ENCODE data around the gene LUC7L2.
"Not testable (repeated sequence)": the region's sequence is repeated elsewhere in the genome, so short reads cannot be mapped to it uniquely, and the experiment has no call there.

LUC7L2 gene

GRCh38 chr7:139340808-139341057 is 19.0 kb upstream of the LUC7L2 start:
- peak overlapping the region; percentile 62 for H3K4me3 ChIP-seq (ENCODE audit: low read depth, low read length)
- no peak for TF ChIP-seq CTCF (IDR thresholded peaks at IDR 0.05; ENCODE audit: control insufficient read depth, extremely low read depth, insufficient read depth)
- no peak for DNase-seq (ENCODE audit: low read depth)

- DNase-seq (ENCODE audit: low read depth), result peak; percentile 88
- TF ChIP-seq CTCF (IDR thresholded peaks at IDR 0.05; ENCODE audit: control insufficient read depth, extremely low read depth, insufficient read depth), result peak; percentile 31; the same call in 1 of the 2 replicates
- peak within 1 kb of the TSS; percentile 62 for H3K4me3 ChIP-seq (ENCODE audit: low read depth, low read length)
Measured at GRCh38 chr7:139341058-139341775, 18.5 kb upstream of the LUC7L2 start, which contains the start of gene FMC1. TSS of gene FMC1 (plus strand) at chr7:139341337. CDS start at chr7:139341385, 48 bp downstream.

GRCh38 chr7:139341776-139342226 is 17.9 kb upstream of the LUC7L2 start:
- peak overlapping the region; percentile 62 for H3K4me3 ChIP-seq (ENCODE audit: low read depth, low read length)

GRCh38 chr7:139345042-139345441 is 14.7 kb upstream of the LUC7L2 start:
- DNase-seq (ENCODE audit: low read depth), result no peak
- no peak overlapping the region for H3K4me3 ChIP-seq (ENCODE audit: low read depth, low read length)
- TF ChIP-seq CTCF (IDR thresholded peaks at IDR 0.05; ENCODE audit: control insufficient read depth, extremely low read depth, insufficient read depth), result no peak

More at GRCh38 chr7:139341776-139342226, 17.9 kb upstream of the LUC7L2 start:
- TF ChIP-seq CTCF (IDR thresholded peaks at IDR 0.05; ENCODE audit: control insufficient read depth, extremely low read depth, insufficient read depth), result no peak
- DNase-seq (ENCODE audit: low read depth), result no peak

GRCh38 chr7:139351027-139351426 is 8.7 kb upstream of the LUC7L2 start:
- H3K4me3 ChIP-seq (ENCODE audit: low read depth, low read length), result no peak overlapping the region
- TF ChIP-seq CTCF (IDR thresholded peaks at IDR 0.05; ENCODE audit: control insufficient read depth, extremely low read depth, insufficient read depth), result no peak
- no peak for DNase-seq (ENCODE audit: low read depth)

GRCh38 chr7:139354729-139355128 is 5.0 kb upstream of the LUC7L2 start:
- no peak for DNase-seq (ENCODE audit: low read depth)
- H3K4me3 ChIP-seq (ENCODE audit: low read depth, low read length), result no peak overlapping the region
- no peak for TF ChIP-seq CTCF (IDR thresholded peaks at IDR 0.05; ENCODE audit: control insufficient read depth, extremely low read depth, insufficient read depth)

- DNase-seq (ENCODE audit: low read depth), result no peak
Measured at GRCh38 chr7:139355320-139355719, 4.4 kb upstream of the LUC7L2 start.

GRCh38 chr7:139357729-139358506 is 1.8 kb upstream of the LUC7L2 start:
- DNase-seq (ENCODE audit: low read depth), result not testable (repeated sequence)
- peak overlapping the region; percentile 93 for H3K4me3 ChIP-seq (ENCODE audit: low read depth, low read length)

More at GRCh38 chr7:139355320-139355719, 4.4 kb upstream of the LUC7L2 start:
- H3K4me3 ChIP-seq (ENCODE audit: low read depth, low read length), result no peak overlapping the region
- TF ChIP-seq CTCF (IDR thresholded peaks at IDR 0.05; ENCODE audit: control insufficient read depth, extremely low read depth, insufficient read depth), result no peak

All from LNCaP clone FGC (cell line).